ENCODE results near the gene ACOT7.

ACOT7 gene

DNA sequence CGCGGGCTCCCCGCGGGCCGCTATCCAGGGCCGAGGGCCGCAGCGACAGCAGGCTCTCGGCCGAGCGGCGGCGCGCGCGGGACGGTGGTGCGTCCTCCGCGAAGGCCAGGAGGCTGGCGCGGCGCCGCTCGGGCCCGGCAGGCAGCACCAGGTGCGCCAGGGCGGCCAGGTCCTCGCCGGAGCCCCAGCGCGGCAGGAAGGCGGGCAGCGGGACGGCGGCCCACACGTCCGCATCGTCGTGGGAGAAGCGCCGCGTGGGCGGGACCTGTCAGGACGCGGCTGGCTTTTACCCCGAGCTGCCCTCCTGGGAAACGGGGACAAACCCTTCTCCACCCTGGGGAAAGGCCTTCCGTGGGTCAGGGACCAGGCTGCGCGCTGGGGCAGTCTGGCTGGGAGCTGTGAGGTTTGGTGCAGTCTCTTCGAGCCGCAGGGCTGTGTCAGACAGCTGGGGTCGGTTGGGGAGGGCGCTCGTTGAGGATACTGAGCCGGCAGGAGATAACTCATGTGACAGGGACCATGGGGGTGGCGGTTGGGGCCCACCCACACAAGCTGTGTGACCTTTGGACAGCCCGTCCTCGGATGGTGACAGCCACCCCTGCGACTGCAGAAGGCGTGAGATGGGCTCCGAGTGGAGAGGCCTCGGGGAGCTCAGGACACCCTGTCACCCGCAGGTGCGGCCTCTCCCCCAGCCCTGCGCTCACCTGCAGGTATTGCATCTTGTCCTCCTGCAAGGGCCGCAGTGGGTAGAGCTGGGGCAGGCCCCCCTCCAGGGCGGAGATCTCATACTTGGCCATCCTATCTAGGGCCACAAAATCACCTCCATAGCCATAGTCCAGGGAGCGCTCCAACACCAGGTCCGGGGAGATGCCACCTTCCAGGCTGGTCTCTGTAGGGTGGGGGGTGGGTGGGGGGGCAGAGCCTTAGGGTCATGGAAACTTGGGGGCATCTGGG is 143.6 kb downstream of the ACOT7 start:
- DNase-seq (ENCODE audit: low read depth), result no peak

GRCh38 chr1:6248932-6249738 is 144.4 kb downstream of the ACOT7 start:
- no peak for DNase-seq (ENCODE audit: low read depth)

- DNase-seq (ENCODE audit: low read depth), result no peak
Measured at GRCh38 chr1:6248161-6248776, 145.3 kb downstream of the ACOT7 start.

DNA sequence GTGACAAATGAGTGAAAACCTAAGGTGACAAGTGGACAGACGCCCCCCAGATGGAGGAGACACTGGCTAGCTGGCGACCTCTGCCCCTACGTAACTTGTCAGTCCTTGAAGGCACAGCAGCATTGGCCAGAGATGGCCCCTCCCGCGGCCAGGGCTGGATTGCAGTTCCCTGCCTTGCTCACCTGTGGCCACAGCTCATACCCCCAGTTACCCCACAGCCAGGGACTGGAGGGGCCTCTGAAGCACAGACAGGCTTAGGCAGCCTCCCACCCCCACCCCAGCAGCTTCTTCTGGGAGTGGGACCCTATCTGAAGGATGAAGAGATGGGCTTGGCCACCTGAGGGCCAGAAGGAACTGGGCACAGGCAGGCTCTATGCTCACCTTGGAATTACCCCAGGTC is 145.9 kb downstream of the ACOT7 start:
- DNase-seq (ENCODE audit: low read depth), result no peak

GRCh38 chr1:6246497-6247467 is 146.8 kb downstream of the ACOT7 start:
- peak; percentile 61 for DNase-seq (ENCODE audit: low read depth)

DNA sequence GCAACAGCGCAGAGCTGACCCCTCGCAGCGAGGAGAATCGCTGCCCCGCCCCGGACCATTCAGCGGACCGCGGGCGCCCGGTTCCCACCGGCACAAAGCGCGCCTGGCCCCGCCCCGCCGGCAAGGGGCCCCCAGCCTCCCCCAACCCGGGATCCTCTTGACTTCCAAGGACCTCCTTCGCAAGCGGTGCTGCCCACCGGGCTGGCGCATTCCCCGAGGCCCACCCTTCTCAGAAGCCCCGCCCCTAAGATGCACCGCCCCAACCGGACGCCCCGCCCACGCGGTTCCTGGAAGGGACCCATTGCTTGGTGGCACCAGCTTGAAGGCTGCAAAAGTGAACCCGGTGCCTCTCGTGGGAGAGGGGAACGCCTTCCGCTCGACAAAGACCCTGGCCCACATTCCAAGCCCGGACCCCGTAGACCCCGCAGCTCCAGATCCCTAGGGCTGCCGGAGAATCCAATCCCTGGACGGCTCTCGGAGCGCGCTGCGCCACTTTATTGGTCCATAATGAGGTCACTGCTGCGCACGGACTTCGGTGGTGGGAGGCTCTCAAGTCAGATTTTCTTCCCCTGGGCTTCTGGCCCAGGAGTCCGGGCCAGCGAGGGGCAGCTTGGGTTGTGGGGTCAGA is 147.6 kb downstream of the ACOT7 start:
- no peak for DNase-seq (ENCODE audit: low read depth)

DNA sequence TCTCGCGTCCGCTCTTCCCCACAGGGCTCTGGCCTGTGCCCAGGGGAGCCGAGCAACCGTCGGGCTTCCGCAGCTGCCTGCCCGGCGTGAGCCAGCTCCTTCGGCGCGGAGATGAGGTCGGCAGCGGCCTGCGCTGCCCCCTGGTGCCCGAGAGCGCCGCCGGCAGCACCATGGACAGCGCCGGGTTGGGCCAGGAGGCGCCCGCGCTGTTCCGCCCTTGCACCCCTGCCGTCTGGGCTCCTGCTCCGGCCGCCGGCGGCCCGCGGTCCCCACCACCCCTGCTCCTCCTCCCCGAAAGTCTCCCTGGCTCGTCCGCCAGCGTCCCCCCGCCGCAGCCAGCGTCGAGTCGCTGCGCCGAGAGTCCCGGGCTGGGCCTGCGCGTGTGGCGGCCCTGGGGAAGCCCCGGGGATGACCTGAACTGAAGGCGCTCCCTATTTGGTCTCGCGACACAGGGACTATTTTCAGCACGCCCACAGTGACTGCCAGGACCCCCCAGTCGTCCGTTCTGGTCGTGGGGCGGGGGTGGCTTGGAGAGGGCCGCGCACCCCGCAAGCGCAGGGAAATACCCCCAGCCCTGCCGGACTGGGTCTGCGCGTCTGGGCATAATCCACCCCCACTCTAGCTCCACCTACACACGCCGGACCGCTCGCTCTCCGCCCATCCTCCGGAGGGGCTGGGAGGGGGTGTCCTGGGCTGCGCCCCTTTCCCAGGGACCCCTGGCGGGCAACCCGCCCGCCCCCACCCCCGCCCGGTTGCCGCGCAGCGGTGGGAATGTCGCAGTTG is 148.3 kb downstream of the ACOT7 start:
- DNase-seq (ENCODE audit: low read depth), result peak; percentile 63

GRCh38 chr1:6244401-6245049 is 149.0 kb downstream of the ACOT7 start:
- DNase-seq (ENCODE audit: low read depth), result no peak

DNA sequence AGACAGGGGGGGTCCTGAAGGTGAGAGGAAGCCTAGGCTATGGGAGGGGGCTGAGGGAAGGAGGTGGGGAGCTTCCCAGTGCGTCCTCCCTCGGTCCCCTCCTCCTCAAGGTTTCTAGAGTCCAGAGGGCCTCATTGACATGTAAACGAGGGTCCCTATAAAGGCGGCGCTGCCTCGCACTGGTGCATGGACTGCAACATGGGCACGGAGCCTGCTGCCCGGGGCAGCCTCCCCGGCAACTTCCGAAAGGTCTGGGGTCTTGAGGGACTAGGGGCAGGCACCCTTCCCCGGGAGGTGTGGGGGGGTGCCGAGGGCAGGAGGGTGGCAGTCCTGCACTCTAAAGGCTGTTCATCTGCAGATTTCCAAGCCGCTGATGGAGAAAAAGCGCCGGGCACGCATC is 149.6 kb downstream of the ACOT7 start, which contains the start of gene HES3:
Gene HES3 (plus strand): TSS at position 187 of the 400 bp plus-strand sequence. CDS start 187 bp downstream, at position 374.
- DNase-seq (ENCODE audit: low read depth), result no peak

GRCh38 chr1:6243053-6243834 is 150.3 kb downstream of the ACOT7 start:
- DNase-seq (ENCODE audit: low read depth), result no peak

DNA sequence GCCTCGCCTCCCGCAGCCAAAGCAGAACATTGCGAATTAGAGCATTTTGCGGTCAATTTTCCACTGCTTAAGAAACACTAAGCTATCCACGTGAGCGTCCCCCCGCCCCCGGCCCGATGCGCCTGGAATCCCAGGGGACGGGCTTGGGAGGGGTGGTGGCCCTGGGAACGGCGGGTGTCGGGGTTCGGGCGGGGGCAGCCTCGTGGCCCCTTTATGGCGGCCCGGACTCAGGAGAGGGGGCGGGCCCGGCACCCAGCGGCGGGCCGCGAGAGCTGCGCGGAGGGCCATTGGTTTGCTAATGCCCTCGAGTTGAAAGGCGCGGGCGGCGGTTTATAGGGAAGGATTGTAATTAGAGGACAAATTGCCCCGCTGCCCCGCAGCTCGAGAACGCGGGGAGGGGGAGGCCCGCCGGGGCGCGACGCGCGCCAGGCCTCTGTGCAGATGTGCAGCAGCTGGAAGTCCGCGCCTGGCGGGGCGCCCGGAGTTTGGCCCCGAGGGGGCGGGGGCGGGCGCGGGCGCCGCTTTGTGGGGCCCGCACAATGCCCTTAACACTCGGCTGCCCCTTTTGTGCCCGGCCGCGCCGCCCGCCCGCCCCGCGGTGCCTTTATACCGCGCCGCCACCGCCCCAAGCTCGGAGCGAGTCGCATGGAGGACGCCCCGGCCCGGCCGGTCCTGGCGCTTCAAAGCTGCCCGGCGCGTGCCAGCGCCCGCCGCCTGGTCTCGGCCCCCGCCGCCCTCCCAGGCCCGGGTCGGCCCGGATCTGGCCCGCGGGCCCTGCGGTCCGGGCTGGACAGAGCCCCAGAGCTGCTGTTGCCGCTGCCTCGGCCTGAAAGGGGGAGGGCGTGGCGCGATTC is 151.5 kb downstream of the ACOT7 start:
- no peak for DNase-seq (ENCODE audit: low read depth)

DNA sequence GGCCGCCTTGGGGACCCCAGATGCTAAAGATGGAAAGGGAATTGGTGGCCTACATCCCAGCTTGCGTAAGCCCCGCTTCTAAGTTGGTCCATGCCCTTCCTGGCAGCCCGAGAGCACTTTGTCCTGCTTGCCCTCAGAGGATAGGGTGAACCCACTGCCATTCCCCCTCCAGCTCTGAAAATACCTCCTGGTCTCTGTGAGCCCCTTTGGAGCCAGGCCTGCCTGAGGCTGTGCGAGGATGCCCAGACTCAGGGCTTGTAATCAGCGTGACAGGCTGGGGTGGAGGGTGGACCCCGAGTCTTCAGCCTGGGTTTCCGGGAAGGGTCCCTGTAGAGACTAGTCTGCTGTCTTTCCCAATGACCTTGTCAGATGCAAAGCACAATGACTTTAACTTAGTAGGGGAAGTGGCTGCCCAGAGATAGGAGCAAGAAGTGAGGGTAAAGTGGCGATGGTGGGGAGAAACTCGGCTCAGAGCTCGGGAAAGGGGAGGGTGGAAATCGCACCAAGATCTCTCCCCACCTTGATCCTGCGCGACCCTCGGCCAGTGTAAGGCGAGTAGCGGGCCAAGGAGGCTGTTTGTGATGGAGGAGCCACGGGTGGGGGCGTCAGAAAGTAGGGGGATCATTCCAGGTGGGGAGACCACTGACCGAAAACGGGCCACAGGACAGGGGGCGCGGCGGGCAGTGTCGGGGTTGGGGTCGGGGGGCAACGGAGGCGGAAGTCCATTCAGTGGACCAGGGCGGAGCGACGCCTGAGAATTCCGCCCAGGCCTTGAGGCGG is 152.3 kb downstream of the ACOT7 start:
- no peak for DNase-seq (ENCODE audit: low read depth)

DNA sequence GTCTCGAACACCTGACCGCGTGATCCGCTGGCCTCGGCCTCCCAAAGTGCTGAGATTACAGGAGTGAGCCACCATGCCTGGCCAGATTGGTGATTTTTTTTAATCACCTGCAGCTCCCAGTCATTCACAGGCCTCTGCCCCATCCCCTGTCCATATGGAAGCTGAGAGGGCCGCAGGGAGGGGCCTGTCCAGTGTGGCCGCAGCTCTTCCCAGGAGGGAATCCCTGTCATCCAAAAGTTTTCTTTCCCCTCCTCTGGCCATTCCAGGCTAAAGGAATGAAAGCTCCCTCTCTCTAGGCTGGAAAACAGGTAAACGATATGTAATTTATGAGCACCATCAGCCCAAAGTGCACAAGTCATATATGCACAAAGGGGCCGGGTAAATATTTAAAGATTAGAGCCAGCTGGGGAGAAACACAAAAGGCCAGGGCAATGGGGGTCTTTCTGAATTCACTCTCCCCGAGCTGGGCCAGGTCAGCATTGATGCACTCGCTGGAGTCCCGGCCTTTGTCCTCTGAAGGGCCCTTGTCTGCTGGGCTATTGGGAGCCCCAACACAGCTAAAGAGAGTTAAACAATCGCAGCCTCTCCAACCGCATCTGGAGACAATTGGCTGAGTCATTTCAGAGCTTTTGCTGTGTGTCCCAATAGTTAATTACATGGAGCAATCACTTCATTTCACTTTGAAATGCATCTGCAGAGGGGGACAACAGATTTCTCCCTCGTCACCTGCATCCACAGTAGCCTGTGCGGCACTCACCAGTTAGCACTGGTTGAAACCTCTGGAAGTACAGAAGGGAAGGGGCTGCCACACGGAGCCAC is 153.4 kb downstream of the ACOT7 start:
- DNase-seq (ENCODE audit: low read depth), result no peak

GRCh38 chr1:6239213-6239752 is 154.3 kb downstream of the ACOT7 start:
- no peak for DNase-seq (ENCODE audit: low read depth)

DNA sequence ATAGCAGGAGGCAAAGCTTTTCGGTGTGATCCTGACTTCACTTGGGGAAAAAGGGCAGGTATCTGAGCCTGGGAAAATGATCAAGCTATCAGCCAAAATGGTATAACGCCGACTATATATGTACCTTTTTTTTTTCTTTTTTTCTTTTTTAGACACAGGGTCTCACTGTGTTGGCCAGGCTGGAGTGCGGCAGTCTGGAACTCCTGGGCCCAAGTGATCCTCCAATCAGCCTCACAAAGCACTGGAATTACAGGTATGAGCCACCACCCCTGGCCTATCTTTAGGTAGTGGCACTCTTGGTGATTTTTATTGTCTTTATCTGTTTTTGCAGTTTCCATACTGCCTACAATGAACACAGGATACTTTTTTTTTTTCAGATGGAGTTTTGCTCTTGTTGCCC is 156.5 kb downstream of the ACOT7 start:
- DNase-seq (ENCODE audit: low read depth), result no peak

DNA sequence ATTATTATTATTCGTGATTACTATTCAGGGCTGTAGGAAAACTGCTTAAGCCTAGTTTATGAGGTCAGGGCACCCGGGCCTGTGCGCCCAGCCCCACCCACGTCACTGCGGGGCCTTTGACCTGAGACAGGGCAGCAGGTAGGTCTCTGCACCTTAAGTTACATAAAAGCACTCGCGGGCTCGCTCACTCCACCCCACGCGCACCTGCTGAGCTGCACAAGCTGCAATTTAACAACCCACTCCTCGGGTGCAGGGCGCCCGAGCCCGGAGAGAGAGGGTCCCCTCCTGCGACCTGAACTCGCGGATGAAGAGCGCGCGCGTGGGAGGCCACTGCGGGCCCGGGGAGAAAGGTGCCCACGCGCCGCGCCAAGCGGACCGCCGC is 158.3 kb downstream of the ACOT7 start:
- no peak for DNase-seq (ENCODE audit: low read depth)
